ENCODE data around the gene RAP2B.

GRCh38 chr3:153165261-153165681 lies 3.2 kb downstream of the RAP2B start:
- TF ChIP-seq CTCF (IDR thresholded peaks at IDR 0.05) (peak; percentile 38), EZH2 (IDR thresholded peaks at IDR 0.05; ENCODE audit: borderline replicate concordance, insufficient read depth, low read depth, low read length, poor library complexity, severe bottlenecking) (no peak)

Measured in B cell (primary cell).